H9 (cell line): Measurements from ENCODE around the gene CSMD2. TPM values are rescaled to one million over a fixed set of nuclear protein-coding genes. Genes with fewer than 3 reads are reported as not detected.

Experiments
- DNase-seq: peaks from one replicate; pipeline ENCODE4 v3.0.0-alpha.2; 2017
- H2AFZ ChIP-seq: one replicate; pipeline ENCODE4 v1.6.1; 2013; ENCODE audit warnings: mild to moderate bottlenecking, low read length, control low read depth, moderate library complexity
- H2AK5ac ChIP-seq: 2 replicates; pipeline ENCODE4 v1.6.1; 2013; ENCODE audit warnings: low read length, control low read depth, mixed read lengths; ENCODE audit not compliant: insufficient read length
- H2BK120ac ChIP-seq: one replicate; pipeline ENCODE4 v1.6.1; 2013; ENCODE audit warnings: low read depth, mild to moderate bottlenecking, low read length, control low read depth, inconsistent platforms; ENCODE audit not compliant: poor library complexity, severe bottlenecking
- H2BK12ac ChIP-seq: 2 replicates; pipeline ENCODE4 v1.6.1; 2013; ENCODE audit warnings: low read length, control low read depth, mixed read lengths, low read depth; ENCODE audit not compliant: insufficient read length
- H2BK15ac ChIP-seq: 2 replicates; pipeline ENCODE4 v1.6.1; 2013; ENCODE audit warnings: low read depth, low read length, control low read depth
- H2BK20ac ChIP-seq: one replicate; pipeline ENCODE4 v1.6.1; 2013; ENCODE audit warnings: low read depth, mild to moderate bottlenecking, low read length, control low read depth, inconsistent platforms; ENCODE audit not compliant: poor library complexity, severe bottlenecking
- H2BK5ac ChIP-seq: 2 replicates; pipeline ENCODE4 v1.6.1; 2013; ENCODE audit warnings: low read length, control low read depth, mixed read lengths; ENCODE audit not compliant: insufficient read length
- H3K14ac ChIP-seq: 2 replicates; pipeline ENCODE4 v1.6.1; 2013; ENCODE audit warnings: low read length, control low read depth; ENCODE audit not compliant: insufficient read depth
- H3K18ac ChIP-seq: 2 replicates; pipeline ENCODE4 v1.6.1; 2013; ENCODE audit warnings: low read depth, mild to moderate bottlenecking, mixed read lengths, low read length, control low read depth; ENCODE audit not compliant: insufficient read length
- H3K23ac ChIP-seq: 2 replicates; pipeline ENCODE4 v1.6.1; 2013; ENCODE audit warnings: low read length, control low read depth, mixed read lengths, low read depth; ENCODE audit not compliant: insufficient read length
- H3K23me2 ChIP-seq: 2 replicates; pipeline ENCODE4 v1.6.1; 2013; ENCODE audit warnings: low read depth, mild to moderate bottlenecking, mixed read lengths, low read length, control low read depth; ENCODE audit not compliant: insufficient read length, poor library complexity, severe bottlenecking
- H3K27ac ChIP-seq: 2 replicates; pipeline ENCODE4 v1.5.1; 2013; ENCODE audit warnings: low read length, control low read depth, mixed read lengths, low read depth; ENCODE audit not compliant: insufficient read length
- H3K27me3 ChIP-seq: 2 replicates; pipeline ENCODE4 v1.6.1; 2013; ENCODE audit warnings: low read length, control low read depth, inconsistent platforms; ENCODE audit not compliant: insufficient read depth
- H3K4ac ChIP-seq: 2 replicates; pipeline ENCODE4 v1.6.1; 2013; ENCODE audit warnings: low read depth, mild to moderate bottlenecking, control low read depth, inconsistent platforms, low read length, moderate library complexity
- H3K4me1 ChIP-seq: 2 replicates; pipeline ENCODE4 v1.6.1; 2013; ENCODE audit warnings: low read length, control low read depth, inconsistent platforms; ENCODE audit not compliant: insufficient read depth
- H3K4me2 ChIP-seq: 2 replicates; pipeline ENCODE4 v1.6.1; 2013; ENCODE audit warnings: low read length, control low read depth, mixed read lengths; ENCODE audit not compliant: insufficient read length, insufficient read depth
- H3K56ac ChIP-seq: 2 replicates; pipeline ENCODE4 v1.6.1; 2013; ENCODE audit warnings: low read depth, mild to moderate bottlenecking, mixed read lengths, low read length, control low read depth; ENCODE audit not compliant: insufficient read length
- H3K79me1 ChIP-seq: 2 replicates; pipeline ENCODE4 v1.6.1; 2013; ENCODE audit warnings: low read depth, mild to moderate bottlenecking, moderate library complexity, low read length, control low read depth, inconsistent platforms; ENCODE audit not compliant: insufficient read depth, poor library complexity, severe bottlenecking
- H3K79me2 ChIP-seq: 2 replicates; pipeline ENCODE4 v1.6.1; 2013; ENCODE audit warnings: low read length, control low read depth, inconsistent platforms; ENCODE audit not compliant: insufficient read depth
- H3K9ac ChIP-seq: 2 replicates; pipeline ENCODE4 v1.6.1; 2013; ENCODE audit warnings: low read length, control low read depth, mixed read lengths; ENCODE audit not compliant: insufficient read length; ENCODE audit errors: extremely low read depth
- H3K9me3 ChIP-seq: one replicate; pipeline ENCODE4 v1.6.1; 2013; ENCODE audit warnings: low read depth, low read length, inconsistent platforms; ENCODE audit not compliant: control insufficient read depth
- H3T11ph ChIP-seq: one replicate; pipeline ENCODE4 v1.6.1; 2013; ENCODE audit warnings: mild to moderate bottlenecking, low read length, control low read depth, inconsistent platforms
- H4K20me1 ChIP-seq: one replicate; pipeline ENCODE4 v1.6.1; 2013; ENCODE audit not compliant: control insufficient read depth, insufficient read length, insufficient read depth
- H4K5ac ChIP-seq: 2 replicates; pipeline ENCODE4 v1.6.1; 2013; ENCODE audit warnings: low read depth, mild to moderate bottlenecking, mixed read lengths, low read length, control low read depth; ENCODE audit not compliant: insufficient read length
- H4K8ac ChIP-seq: replicated peaks from 2 replicates; pipeline ENCODE4 v1.6.1; 2013; ENCODE audit warnings: low read length, control low read depth, mixed read lengths, low read depth; ENCODE audit not compliant: insufficient read length
- H4K91ac ChIP-seq: 2 replicates; pipeline ENCODE4 v1.6.1; 2013; ENCODE audit warnings: low read depth, mild to moderate bottlenecking, moderate library complexity, mixed read lengths, low read length, control low read depth; ENCODE audit not compliant: insufficient read length
- H3K27ac Mint-ChIP-seq, 3 experiments: 2 replicates in 2 of 3; 3 replicates in 1 of 3; pipeline ENCODE4 v1.8.0; 2020 to 2021; ENCODE audit warnings: mixed read lengths in 3 of 3, mild to moderate bottlenecking in 1 of 3, moderate library complexity in 1 of 3
- H3K27me3 Mint-ChIP-seq: 2 replicates; pipeline ENCODE4 v1.8.0; 2021; ENCODE audit warnings: low read depth, mild to moderate bottlenecking, moderate library complexity, mixed read lengths
- H3K36me3 Mint-ChIP-seq, 3 experiments: 2 replicates in 2 of 3; 3 replicates in 1 of 3; pipeline ENCODE4 v1.8.0; 2020 to 2021; ENCODE audit warnings: low read depth in 3 of 3, mixed read lengths in 3 of 3; ENCODE audit not compliant: insufficient read depth in 1 of 3
- H3K4me1 Mint-ChIP-seq, 2 experiments: 2 replicates each; pipeline ENCODE4 v1.8.0; 2020; ENCODE audit warnings: mixed read lengths in 2 of 2
- H3K4me3 Mint-ChIP-seq, 2 experiments: 2 replicates in 1 of 2; 3 replicates in 1 of 2; pipeline ENCODE4 v1.8.0; 2020 to 2021; ENCODE audit warnings: mild to moderate bottlenecking in 2 of 2, mixed read lengths in 2 of 2, moderate library complexity in 1 of 2
- H3K9me3 Mint-ChIP-seq, 2 experiments: 2 replicates in 1 of 2; 3 replicates in 1 of 2; pipeline ENCODE4 v1.8.0; 2020; ENCODE audit warnings: mild to moderate bottlenecking in 2 of 2, mixed read lengths in 2 of 2, moderate library complexity in 1 of 2
- CTCF ChIP-seq: fragments of 200-600 bp; sonication (generic); conservative IDR thresholded peaks from 3 replicates; pipeline ENCODE4 v1.8.0; 2021; ENCODE audit warnings: antibody characterized with exemption, mild to moderate bottlenecking
- WGBS: extraction: QIAGEN DNeasy Blood & Tissue Kit; methylation state at CpG from one replicate; pipeline ENCODE4 v1.1.7; 2013; ENCODE audit warnings: missing lambda C conversion rate, low lambda C conversion rate, mixed read lengths; ENCODE audit not compliant: insufficient read length; ENCODE audit errors: extremely low coverage; 5-methylcytosine and 5-hydroxymethylcytosine counted together
- total RNA-seq: library from RNA; stranded (reverse); gene quantifications from 2 replicates; pipeline ENCODE4 v1.2.1, GENCODE V29; 2021

Gene CSMD2
- total RNA-seq, 1 experiment from 2014 or later, result 6.4 TPM

- H4K91ac ChIP-seq, result no peak overlapping the region
- H3K9me3 ChIP-seq, result no peaks in the 10 kb centered on the region
- peaks cover 21% of the 10 kb centered on the region for H3K27me3 Mint-ChIP-seq
Measured at GRCh38 chr1:33634143-33634542, 530.9 kb downstream of the CSMD2 start.

More at GRCh38 chr1:33634143-33634542, 530.9 kb downstream of the CSMD2 start:
- no peak overlapping the region for H3K23ac ChIP-seq
- H2BK12ac ChIP-seq, result no peak overlapping the region
- H3K9ac ChIP-seq, result no peak overlapping the region
- no peak overlapping the region for H4K8ac ChIP-seq
- no peak overlapping the region for H2BK15ac ChIP-seq
- no peak overlapping the region for H2BK20ac ChIP-seq
- H3K14ac ChIP-seq, result no peak overlapping the region
- TF ChIP-seq CTCF, result no peak
- no peak overlapping the region for H3K56ac ChIP-seq
- H3K4me1 ChIP-seq, result peaks cover 6% of the 10 kb centered on the region; the same call in 1 of the 2 replicates
- H2BK120ac ChIP-seq, result no peak overlapping the region
- no peak overlapping the region for H3K4me2 ChIP-seq
- no peak overlapping the region for H3K4ac ChIP-seq
- no peak overlapping the region for H3K18ac ChIP-seq
- H3K27ac Mint-ChIP-seq, result no peak overlapping the region
- no peaks in the 10 kb centered on the region for H3K79me2 ChIP-seq
- peaks cover 20 to 28% of the 10 kb centered on the region in 2 experiments for H3K4me1 Mint-ChIP-seq
- no peaks in the 10 kb centered on the region for H3K23me2 ChIP-seq
- H2AK5ac ChIP-seq, result no peak overlapping the region
- no peak overlapping the region for H2AFZ ChIP-seq
- H3K36me3 Mint-ChIP-seq, result peaks cover 3 to 11% (median 8%) of the 10 kb centered on the region in 3 experiments
- H3K79me1 ChIP-seq, result no peaks in the 10 kb centered on the region
- H4K20me1 ChIP-seq, result no peaks in the 10 kb centered on the region
- H3K9me3 Mint-ChIP-seq, result no peaks in the 10 kb centered on the region
- no peak for DNase-seq
- no peak overlapping the region for H2BK5ac ChIP-seq
- H3K27ac ChIP-seq, result no peak overlapping the region
- no peaks in the 10 kb centered on the region for H3K27me3 ChIP-seq
- no CpG with 5 or more reads among the region's 5 CpGs for WGBS
- no peak overlapping the region for H3K4me3 Mint-ChIP-seq
- H4K5ac ChIP-seq, result no peak overlapping the region
- no peak overlapping the region for H3T11ph ChIP-seq
